HUES6 (cell line): ENCODE results near the gene PCDHB9.
A peak's percentile ranks its signal among the peaks of the same experiment; 100 is the strongest.
"Not testable (repeated sequence)": the region's sequence is repeated elsewhere in the genome, so short reads cannot be mapped to it uniquely, and the experiment has no call there.

ENCODE experiments used
- H3K27ac ChIP-seq: 2 replicates; pipeline ENCODE4 v1.7.0; 2013; ENCODE audit warnings: low read depth, mild to moderate bottlenecking, low read length, inconsistent platforms
- H3K27me3 ChIP-seq: 2 replicates; pipeline ENCODE4 v1.6.1; 2013; ENCODE audit warnings: low read length; ENCODE audit not compliant: control insufficient read depth, insufficient read depth
- H3K36me3 ChIP-seq: 2 replicates; pipeline ENCODE4 v1.6.1; 2013; ENCODE audit warnings: low read length; ENCODE audit not compliant: control insufficient read depth, insufficient read depth
- H3K4me1 ChIP-seq: 2 replicates; pipeline ENCODE4 v1.6.1; 2013; ENCODE audit warnings: low read length; ENCODE audit not compliant: control insufficient read depth, insufficient read depth
- H3K4me3 ChIP-seq: 2 replicates; pipeline ENCODE4 v1.5.1; 2013; ENCODE audit warnings: low read depth, low read length
- H3K9ac ChIP-seq: one replicate; pipeline ENCODE4 v1.6.1; 2013; ENCODE audit warnings: mild to moderate bottlenecking, low read length
- H3K9me3 ChIP-seq: 2 replicates; pipeline ENCODE4 v1.6.1; 2013; ENCODE audit warnings: low read depth, low read length; ENCODE audit not compliant: control insufficient read depth, insufficient read depth

PCDHB9 gene

GRCh38 chr5:141172381-141173204 is 14.4 kb upstream of the PCDHB9 start, which contains the start of gene PCDHB7:
TSS of gene PCDHB7 (plus strand) at chr5:141172644. CDS start at chr5:141172836, 192 bp downstream.
- Histone ChIP-seq H3K4me3 (no peak within 1 kb of the TSS), H3K27me3 (no peaks in the 10 kb centered on the region), H3K27ac (no peak within 1 kb of the TSS), H3K36me3 (no peaks in the 10 kb centered on the region), H3K4me1 (no peaks in the 10 kb centered on the region), H3K9ac (no peak within 1 kb of the TSS), H3K9me3 (peaks cover 10% of the 10 kb centered on the region; the same call in 1 of the 2 replicates)

GRCh38 chr5:141174291-141175104 is 12.5 kb upstream of the PCDHB9 start:
- H3K27ac ChIP-seq, H3K4me1 ChIP-seq, H3K4me3 ChIP-seq, H3K9ac ChIP-seq, H3K27me3 ChIP-seq, H3K36me3 ChIP-seq: not testable (repeated sequence)
- H3K9me3 ChIP-seq, result peaks cover 13% of the 10 kb centered on the region; the same call in 1 of the 2 replicates

- H3K9ac ChIP-seq, result no peak overlapping the region
- H3K36me3 ChIP-seq, result no peaks in the 10 kb centered on the region
- peaks cover 14% of the 10 kb centered on the region; the same call in 1 of the 2 replicates for H3K9me3 ChIP-seq
- no peak overlapping the region for H3K4me3 ChIP-seq
- H3K27me3 ChIP-seq, result no peaks in the 10 kb centered on the region
- H3K4me1 ChIP-seq, result no peaks in the 10 kb centered on the region
- no peak overlapping the region for H3K27ac ChIP-seq
Measured at GRCh38 chr5:141175933-141176332, 11.0 kb upstream of the PCDHB9 start.

GRCh38 chr5:141177577-141178191 is 9.3 kb upstream of the PCDHB9 start, which contains the start of gene PCDHB8:
TSS of gene PCDHB8 (plus strand) at chr5:141177790. CDS start at chr5:141178035, 245 bp downstream.
- H3K4me1 ChIP-seq, H3K9ac ChIP-seq, H3K36me3 ChIP-seq, H3K27ac ChIP-seq, H3K27me3 ChIP-seq: not testable (repeated sequence)
- Histone ChIP-seq H3K4me3 (peak within 1 kb of the TSS; percentile 31; the same call in 1 of the 2 replicates), H3K9me3 (peaks cover 14% of the 10 kb centered on the region; the same call in 1 of the 2 replicates)

DNA sequence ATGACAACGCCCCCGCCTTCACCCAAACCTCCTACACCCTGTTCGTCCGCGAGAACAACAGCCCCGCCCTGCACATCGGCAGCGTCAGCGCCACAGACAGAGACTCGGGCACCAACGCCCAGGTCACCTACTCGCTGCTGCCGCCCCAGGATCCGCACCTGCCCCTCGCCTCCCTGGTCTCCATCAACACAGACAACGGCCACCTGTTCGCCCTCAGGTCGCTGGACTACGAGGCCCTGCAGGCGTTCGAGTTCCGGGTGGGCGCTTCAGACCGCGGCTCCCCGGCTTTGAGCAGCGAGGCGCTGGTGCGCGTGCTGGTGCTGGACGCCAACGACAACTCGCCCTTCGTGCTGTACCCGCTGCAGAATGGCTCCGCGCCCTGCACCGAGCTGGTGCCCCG is 7.6 kb upstream of the PCDHB9 start:
- H3K4me3 ChIP-seq, H3K9me3 ChIP-seq, H3K27ac ChIP-seq, H3K27me3 ChIP-seq, H3K9ac ChIP-seq, H3K36me3 ChIP-seq, H3K4me1 ChIP-seq: not testable (repeated sequence)

- H3K9me3 ChIP-seq, H3K27me3 ChIP-seq, H3K36me3 ChIP-seq: not testable (repeated sequence)
Measured at GRCh38 chr5:141179876-141180275, 7.1 kb upstream of the PCDHB9 start.

DNA sequence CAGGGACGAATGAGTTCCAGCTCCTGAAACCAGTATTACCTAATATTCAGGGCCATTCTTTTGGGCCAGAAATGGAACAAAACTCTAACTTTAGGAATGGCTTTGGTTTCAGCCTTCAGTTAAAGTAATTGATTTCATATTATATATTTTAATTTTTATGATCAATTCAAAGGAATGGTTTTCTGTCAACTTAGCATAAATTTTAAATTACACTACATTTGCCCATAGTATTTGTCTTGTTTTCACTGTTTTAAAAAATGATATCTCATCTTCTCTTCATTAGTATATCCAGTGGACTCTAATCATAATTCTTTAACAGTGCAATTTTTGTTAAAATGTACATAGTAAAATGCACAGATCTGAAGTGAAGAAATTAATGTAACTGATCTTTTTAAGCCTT is 6.6 kb upstream of the PCDHB9 start:
- H3K27me3 ChIP-seq, result no peaks in the 10 kb centered on the region

More at GRCh38 chr5:141179876-141180275, 7.1 kb upstream of the PCDHB9 start:
- not testable (repeated sequence) for H3K27ac ChIP-seq, H3K4me1 ChIP-seq, H3K4me3 ChIP-seq, H3K9ac ChIP-seq

DNA sequence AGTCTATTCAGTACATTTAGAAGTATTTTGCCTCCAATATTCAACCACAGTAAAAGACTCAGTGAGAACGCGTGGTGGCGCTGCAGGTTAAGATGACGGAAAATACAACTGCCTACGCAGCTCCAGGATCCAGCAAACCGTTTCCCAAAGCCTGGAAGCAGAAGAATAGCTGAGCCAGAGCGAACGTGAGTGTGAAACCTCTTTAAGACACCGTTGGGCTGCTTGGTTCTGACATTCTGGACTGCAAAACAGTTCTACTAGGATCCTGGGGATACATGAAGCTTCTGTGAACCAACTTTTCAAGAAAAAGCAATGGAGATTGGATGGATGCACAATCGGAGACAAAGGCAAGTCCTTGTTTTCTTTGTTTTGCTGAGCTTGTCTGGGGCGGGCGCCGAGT is 4.7 kb upstream of the PCDHB9 start, which contains the start of gene PCDHB16:
Gene PCDHB16 (plus strand): TSS at position 140 of the 400 bp plus-strand sequence. CDS start 173 bp downstream, at position 313.
- 0 out of 2 replicates have a peak within 1 kb of the TSS, but pooled peaks have one; percentile 8 for H3K4me3 ChIP-seq
- no peaks in the 10 kb centered on the region for H3K27me3 ChIP-seq
- no peak within 1 kb of the TSS for H3K27ac ChIP-seq
- H3K4me1 ChIP-seq, result no peaks in the 10 kb centered on the region
- H3K9ac ChIP-seq, result no peak within 1 kb of the TSS
- peaks cover 9% of the 10 kb centered on the region; the same call in 1 of the 2 replicates for H3K9me3 ChIP-seq
- H3K36me3 ChIP-seq, result no peaks in the 10 kb centered on the region

More for the DNA sequence above, 6.6 kb upstream of the PCDHB9 start:
- no peak overlapping the region for H3K27ac ChIP-seq
- no peak overlapping the region for H3K9ac ChIP-seq
- no peak overlapping the region for H3K4me3 ChIP-seq
- H3K36me3 ChIP-seq, result no peaks in the 10 kb centered on the region
- H3K4me1 ChIP-seq, result no peaks in the 10 kb centered on the region
- peaks cover 9% of the 10 kb centered on the region; the same call in 1 of the 2 replicates for H3K9me3 ChIP-seq

DNA sequence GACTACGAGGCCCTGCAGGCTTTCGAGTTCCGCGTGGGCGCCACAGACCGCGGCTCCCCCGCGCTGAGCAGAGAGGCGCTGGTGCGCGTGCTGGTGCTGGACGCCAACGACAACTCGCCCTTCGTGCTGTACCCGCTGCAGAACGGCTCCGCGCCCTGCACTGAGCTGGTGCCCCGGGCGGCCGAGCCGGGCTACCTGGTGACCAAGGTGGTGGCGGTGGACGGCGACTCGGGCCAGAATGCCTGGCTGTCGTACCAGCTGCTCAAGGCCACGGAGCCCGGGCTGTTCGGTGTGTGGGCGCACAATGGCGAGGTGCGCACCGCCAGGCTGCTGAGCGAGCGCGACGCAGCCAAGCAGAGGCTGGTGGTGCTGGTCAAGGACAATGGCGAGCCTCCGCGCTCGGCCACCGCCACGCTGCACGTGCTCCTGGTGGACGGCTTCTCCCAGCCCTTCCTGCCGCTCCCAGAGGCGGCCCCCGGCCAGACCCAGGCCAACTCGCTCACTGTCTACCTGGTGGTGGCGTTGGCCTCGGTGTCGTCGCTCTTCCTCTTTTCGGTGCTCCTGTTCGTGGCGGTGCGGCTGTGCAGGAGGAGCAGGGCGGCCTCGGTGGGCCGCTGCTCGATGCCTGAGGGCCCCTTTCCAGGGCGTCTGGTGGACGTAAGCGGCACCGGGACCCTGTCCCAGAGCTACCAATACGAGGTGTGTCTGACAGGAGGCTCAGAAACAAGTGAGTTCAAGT is 2.7 kb upstream of the PCDHB9 start:
- H3K9ac ChIP-seq, H3K27ac ChIP-seq, H3K36me3 ChIP-seq, H3K4me3 ChIP-seq, H3K4me1 ChIP-seq, H3K27me3 ChIP-seq, H3K9me3 ChIP-seq: not testable (repeated sequence)

DNA sequence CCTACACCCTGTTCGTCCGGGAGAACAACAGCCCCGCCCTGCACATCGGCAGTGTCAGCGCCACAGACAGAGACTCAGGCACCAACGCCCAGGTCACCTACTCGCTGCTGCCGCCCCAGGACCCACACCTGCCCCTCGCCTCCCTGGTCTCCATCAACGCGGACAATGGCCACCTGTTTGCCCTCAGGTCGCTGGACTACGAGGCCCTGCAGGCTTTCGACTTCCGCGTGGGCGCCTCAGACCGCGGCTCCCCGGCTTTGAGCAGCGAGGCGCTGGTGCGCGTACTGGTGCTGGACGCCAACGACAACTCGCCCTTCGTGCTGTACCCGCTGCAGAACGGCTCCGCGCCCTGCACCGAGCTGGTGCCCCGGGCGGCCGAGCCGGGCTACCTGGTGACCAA is 1.7 kb downstream of the PCDHB9 start:
- H3K36me3 ChIP-seq, H3K9me3 ChIP-seq, H3K9ac ChIP-seq, H3K4me1 ChIP-seq, H3K4me3 ChIP-seq, H3K27ac ChIP-seq, H3K27me3 ChIP-seq: not testable (repeated sequence)
